MCF 10A (cell line): ENCODE data around the gene DET1. TPM values are rescaled to one million over a fixed set of nuclear protein-coding genes. Genes with fewer than 3 reads are reported as not detected.

Experiments
- BruUV-seq: library from RNA; stranded (reverse); fragments of 400-500 nt; replicated peaks from 2 replicates; lab custom pipeline; 2021; lab: Mats Ljungman, UMichigan
- CTCF ChIA-PET: fragments of 300-600 bp; sonication (Branson Sonifier 250); formaldehyde crosslinking; extraction: SDS; loops from one replicate; lab custom pipeline; 2021; ENCODE audit warnings: antibody characterized with exemption, inconsistent platforms; lab: Yijun Ruan, JAX
- POLR2A ChIA-PET: fragments of 300-600, 350-650 bp; sonication (Branson Sonifier 250); formaldehyde crosslinking; extraction: SDS; loops from one replicate; lab custom pipeline; 2020; ENCODE audit warnings: antibody characterized with exemption, inconsistent platforms; lab: Yijun Ruan, JAX
- DNase-seq: peaks from one replicate; pipeline ENCODE4 v3.0.0-alpha.2; 2018; ENCODE audit not compliant: unreplicated experiment
- H3K27ac Mint-ChIP-seq: one replicate; pipeline ENCODE4 v1.8.0; 2022; ENCODE audit warnings: mild to moderate bottlenecking, low read depth, mixed read lengths; ENCODE audit not compliant: unreplicated experiment
- H3K27me3 Mint-ChIP-seq: one replicate; pipeline ENCODE4 v1.8.0; 2022; ENCODE audit warnings: mixed read lengths; ENCODE audit not compliant: insufficient read depth, unreplicated experiment
- H3K36me3 Mint-ChIP-seq: one replicate; pipeline ENCODE4 v1.8.0; 2022; ENCODE audit warnings: mild to moderate bottlenecking, moderate library complexity, mixed read lengths; ENCODE audit not compliant: insufficient read depth, unreplicated experiment
- H3K4me1 Mint-ChIP-seq: one replicate; pipeline ENCODE4 v1.8.0; 2022; ENCODE audit warnings: mixed read lengths; ENCODE audit not compliant: insufficient read depth, unreplicated experiment
- H3K4me3 Mint-ChIP-seq: one replicate; pipeline ENCODE4 v1.8.0; 2022; ENCODE audit warnings: mild to moderate bottlenecking, moderate library complexity, mixed read lengths; ENCODE audit not compliant: unreplicated experiment
- H3K9me3 Mint-ChIP-seq: one replicate; pipeline ENCODE4 v1.8.0; 2022; ENCODE audit warnings: mixed read lengths; ENCODE audit not compliant: unreplicated experiment
- intact Hi-C: fragments of 100-400 bp; cut with micrococcal nuclease; formaldehyde crosslinking; loops from 2 replicates; pipeline ENCODE4 v1.14.1; 2022
- total RNA-seq: library from RNA; stranded (reverse); gene quantifications from 2 replicates; pipeline ENCODE4 v1.2.3, GENCODE V29; 2022
- TF ChIP-seq, protein P1 (sequence below): fragments of 200-600 bp; IDR thresholded peaks from one replicate; pipeline ENCODE4 v1.8.0; 2022; ENCODE audit warnings: antibody characterized with exemption, mild to moderate bottlenecking; ENCODE audit not compliant: unreplicated experiment

The DET1 gene
- total RNA-seq, 1 experiment from 2014 or later, result 5.1 TPM

DNA sequence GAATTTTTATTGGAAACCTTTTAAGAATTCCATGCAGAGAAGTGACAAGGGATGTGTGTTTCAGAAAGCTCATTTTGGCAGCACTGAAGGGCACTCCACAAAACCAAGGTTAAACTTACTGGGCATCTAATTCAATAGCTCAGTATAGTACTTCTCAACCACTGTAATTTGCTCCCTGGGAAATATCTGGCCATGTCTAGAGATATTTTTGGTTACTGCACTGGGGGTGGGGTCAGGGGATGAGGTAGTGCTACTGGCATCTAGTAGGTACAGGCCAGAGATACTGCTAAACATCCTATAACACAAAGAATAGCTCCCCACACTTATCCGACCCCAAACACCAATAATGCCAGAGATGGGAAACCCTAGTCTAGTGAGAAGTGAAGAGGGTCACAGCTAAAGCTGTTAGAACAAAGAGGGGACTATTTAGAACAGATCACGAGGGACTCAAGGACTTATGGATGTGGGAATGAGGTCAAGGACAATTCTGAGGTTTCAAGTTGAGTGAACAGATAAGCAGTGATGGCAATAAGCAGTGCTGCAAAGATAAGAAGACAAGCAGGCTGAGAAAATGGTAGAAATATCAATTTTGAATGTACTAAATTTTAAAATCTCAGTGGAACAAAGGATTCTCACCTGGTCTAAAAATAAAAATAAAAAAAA lies 82.5 kb downstream of the DET1 start:
- H3K27me3 Mint-ChIP-seq, result no peaks in the 10 kb centered on the region
- TF ChIP-seq, protein P1, sequence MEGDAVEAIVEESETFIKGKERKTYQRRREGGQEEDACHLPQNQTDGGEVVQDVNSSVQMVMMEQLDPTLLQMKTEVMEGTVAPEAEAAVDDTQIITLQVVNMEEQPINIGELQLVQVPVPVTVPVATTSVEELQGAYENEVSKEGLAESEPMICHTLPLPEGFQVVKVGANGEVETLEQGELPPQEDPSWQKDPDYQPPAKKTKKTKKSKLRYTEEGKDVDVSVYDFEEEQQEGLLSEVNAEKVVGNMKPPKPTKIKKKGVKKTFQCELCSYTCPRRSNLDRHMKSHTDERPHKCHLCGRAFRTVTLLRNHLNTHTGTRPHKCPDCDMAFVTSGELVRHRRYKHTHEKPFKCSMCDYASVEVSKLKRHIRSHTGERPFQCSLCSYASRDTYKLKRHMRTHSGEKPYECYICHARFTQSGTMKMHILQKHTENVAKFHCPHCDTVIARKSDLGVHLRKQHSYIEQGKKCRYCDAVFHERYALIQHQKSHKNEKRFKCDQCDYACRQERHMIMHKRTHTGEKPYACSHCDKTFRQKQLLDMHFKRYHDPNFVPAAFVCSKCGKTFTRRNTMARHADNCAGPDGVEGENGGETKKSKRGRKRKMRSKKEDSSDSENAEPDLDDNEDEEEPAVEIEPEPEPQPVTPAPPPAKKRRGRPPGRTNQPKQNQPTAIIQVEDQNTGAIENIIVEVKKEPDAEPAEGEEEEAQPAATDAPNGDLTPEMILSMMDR, result no peak
- ChIA-PET CTCF (interaction anchor here (0.5 to 7.4 kb wide), 3 partner anchors 9 to 552 kb away, joined by 3 to 40 read pairs (median 3); no protein-coding TSS in a partner anchor), POLR2A (interaction anchor here (1.1 to 1.4 kb wide), 2 partner anchors 9 to 175 kb away, joined by 4 to 5 read pairs; partner anchors contain the start of gene ISG20)
- H3K36me3 Mint-ChIP-seq, result peaks cover 60% of the 10 kb centered on the region
- no peak for DNase-seq
- intact Hi-C loops, result no loop called here
- H3K9me3 Mint-ChIP-seq, result no peaks in the 10 kb centered on the region
- H3K27ac Mint-ChIP-seq, result no peak overlapping the region
- BruUV-seq, result no TSS peak
- peaks cover 16% of the 10 kb centered on the region for H3K4me1 Mint-ChIP-seq
- no peak overlapping the region for H3K4me3 Mint-ChIP-seq

Other genes with a start within 250 kb of the DET1 start
- gene MRPL46, start 79.3 kb downstream of the DET1 start, total RNA-seq, result 15.4 and 23.2 TPM in 2 replicates
- gene MRPS11, start 79.0 kb downstream of the DET1 start, total RNA-seq, result 63.9 and 64.5 TPM in 2 replicates
- 48.7 and 67.6 TPM in 2 replicates for gene AEN, start 74.7 kb upstream of the DET1 start, total RNA-seq
- 9.7 and 20.0 TPM in 2 replicates for gene ISG20, start 92.3 kb upstream of the DET1 start, total RNA-seq